DMS153 (cell line): ENCODE measurements around the gene CYREN.

Experiments used
- DNase-seq: peaks from one replicate; lab custom pipeline; 2025; lab: John Stamatoyannopoulos, UW

Gene CYREN

GRCh38 chr7:135197343-135197742, 26.8 kb upstream of the CYREN start:
- DNase-seq, result no peak

GRCh38 chr7:135195968-135196629, 25.6 kb upstream of the CYREN start:
- DNase-seq, result no peak

- DNase-seq, result no peak
Measured at GRCh38 chr7:135195156-135195555, 24.6 kb upstream of the CYREN start.

GRCh38 chr7:135194494-135195095, 24.1 kb upstream of the CYREN start:
- DNase-seq, result no peak

- no peak for DNase-seq
Measured at GRCh38 chr7:135193615-135194081, 23.1 kb upstream of the CYREN start.

- no peak for DNase-seq
Measured at GRCh38 chr7:135192914-135193536, 22.5 kb upstream of the CYREN start.

- DNase-seq, result no peak
Measured at GRCh38 chr7:135190703-135191102, 20.2 kb upstream of the CYREN start.

- no peak for DNase-seq
Measured at GRCh38 chr7:135189961-135190360, 19.5 kb upstream of the CYREN start.

- no peak for DNase-seq
Measured at GRCh38 chr7:135189221-135189662, 18.7 kb upstream of the CYREN start.

GRCh38 chr7:135188298-135188984, 17.9 kb upstream of the CYREN start:
- DNase-seq, result no peak

- DNase-seq, result no peak
Measured at GRCh38 chr7:135186841-135187253, 16.3 kb upstream of the CYREN start.

- no peak for DNase-seq
Measured at GRCh38 chr7:135186261-135186540, 15.7 kb upstream of the CYREN start.

GRCh38 chr7:135185471-135186260, 15.2 kb upstream of the CYREN start:
- DNase-seq, result no peak

- no peak for DNase-seq
Measured at GRCh38 chr7:135184254-135184841, 13.8 kb upstream of the CYREN start.

GRCh38 chr7:135183478-135183877, 13.0 kb upstream of the CYREN start:
- DNase-seq, result no peak

- DNase-seq, result no peak
Measured at GRCh38 chr7:135181929-135182678, 11.6 kb upstream of the CYREN start.

- DNase-seq, result no peak
Measured at GRCh38 chr7:135181261-135181928, 10.9 kb upstream of the CYREN start.

- DNase-seq, result no peak
Measured at GRCh38 chr7:135180122-135180521, 9.6 kb upstream of the CYREN start.

GRCh38 chr7:135179321-135179925, 8.9 kb upstream of the CYREN start:
- no peak for DNase-seq

GRCh38 chr7:135178364-135178763, 7.9 kb upstream of the CYREN start:
- no peak for DNase-seq
